Ovary (tissue), 3 donors: ENCODE results near the gene IL17REL.

ENCODE experiments used
- CTCF ChIP-seq, 3 donors: fragments of 450-650 bp in 2 of 3; fragments of 200-600 bp in 1 of 3; IDR thresholded peaks; one replicate each; pipeline versions ENCODE4 v1.5.1 to v1.8.0; 2016 to 2022; ENCODE audit warnings: antibody characterized with exemption in 3 of 3, mild to moderate bottlenecking in 1 of 3
- EP300 ChIP-seq: sonication (generic); formaldehyde crosslinking; IDR thresholded peaks from one replicate; pipeline ENCODE4 v1.6.1; 2017; ENCODE audit warnings: antibody characterized with exemption
- POLR2A ChIP-seq: fragments of 450-650 bp; IDR thresholded peaks from one replicate; pipeline ENCODE4 v1.6.1; 2017; ENCODE audit warnings: antibody characterized with exemption, mild to moderate bottlenecking, moderate library complexity
- donor health status: DM: no; HTN: no; CAD: no.

- TF ChIP-seq CTCF (IDR thresholded peaks at IDR 0.05): no peak
- no peak for TF ChIP-seq POLR2A
- no peak for TF ChIP-seq EP300
Observed at GRCh38 chr22:50017701-50018224, 5.2 kb upstream of the IL17REL start.
